Parathyroid adenoma (tissue), 2 donors: ENCODE data around the gene COG7.
"Not testable (repeated sequence)": the region's sequence is repeated elsewhere in the genome, so short reads cannot be mapped to it uniquely, and the experiment has no call there.

Source experiments
- H2AFZ ChIP-seq: fragments of 300-600 bp; sonication (generic); one replicate; pipeline ENCODE4 v1.7.0; 2017; ENCODE audit warnings: antibody characterized with exemption, mild to moderate bottlenecking
- H3K27ac ChIP-seq: fragments of 300-600 bp; sonication (generic); one replicate; pipeline ENCODE4 v1.7.0; 2017
- H3K27me3 ChIP-seq: fragments of 300-600 bp; sonication (generic); one replicate; pipeline ENCODE4 v1.7.0; 2017; ENCODE audit warnings: low read length; ENCODE audit not compliant: control insufficient read depth, insufficient read depth
- H3K36me3 ChIP-seq: fragments of 300-600 bp; sonication (generic); one replicate; pipeline ENCODE4 v1.7.0; 2017; ENCODE audit warnings: low read length; ENCODE audit not compliant: control insufficient read depth, insufficient read depth
- H3K4me1 ChIP-seq: fragments of 300-600 bp; sonication (generic); one replicate; pipeline ENCODE4 v1.7.0; 2017; ENCODE audit warnings: control low read depth
- H3K4me2 ChIP-seq: fragments of 300-600 bp; sonication (generic); one replicate; pipeline ENCODE4 v1.7.0; 2017; ENCODE audit warnings: low read length
- H3K4me3 ChIP-seq: fragments of 300-600 bp; sonication (generic); one replicate; pipeline ENCODE4 v1.7.0; 2017; ENCODE audit warnings: low read depth, low read length
- H3K79me2 ChIP-seq: fragments of 300-600 bp; sonication (generic); one replicate; pipeline ENCODE4 v1.7.0; 2017; ENCODE audit warnings: control low read depth
- H3K9ac ChIP-seq: fragments of 300-600 bp; sonication (generic); one replicate; pipeline ENCODE4 v1.7.0; 2017; ENCODE audit warnings: mild to moderate bottlenecking
- H3K9me3 ChIP-seq: fragments of 300-600 bp; sonication (generic); one replicate; pipeline ENCODE4 v1.7.0; 2017; ENCODE audit warnings: low read length; ENCODE audit not compliant: control insufficient read depth
- CTCF ChIP-seq: fragments of 300-600 bp; sonication (generic); IDR thresholded peaks from one replicate; pipeline ENCODE4 v1.7.0; 2017; ENCODE audit warnings: antibody characterized with exemption, mild to moderate bottlenecking
- donor health status: primary hyperparathyroidism.

Gene COG7

DNA sequence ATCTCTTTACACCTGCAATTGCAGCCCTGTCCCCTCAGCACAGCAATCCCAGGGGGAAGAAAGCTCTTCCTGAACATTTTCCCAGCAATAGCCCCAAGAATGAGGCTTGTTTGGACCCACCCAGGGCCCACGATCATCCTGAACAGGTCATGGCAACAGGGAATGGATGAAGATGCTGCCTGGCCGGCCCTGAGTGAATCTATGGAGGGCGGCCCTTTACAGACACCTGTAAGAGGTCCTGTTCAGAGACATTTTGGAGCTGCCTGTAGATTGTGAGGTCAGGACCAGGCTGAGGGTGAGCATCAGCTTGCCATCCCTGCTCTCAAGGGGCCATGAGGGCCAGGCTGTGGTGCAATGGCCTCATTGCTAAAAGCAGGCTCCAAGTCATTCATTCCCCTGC is 69.1 kb downstream of the COG7 start:
- Histone ChIP-seq H3K9ac (no peak overlapping the region), H3K27ac (no peak overlapping the region), H3K4me2 (no peak overlapping the region), H3K79me2 (no peaks in the 10 kb centered on the region), H2AFZ (no peak overlapping the region), H3K27me3 (no peaks in the 10 kb centered on the region), H3K36me3 (no peaks in the 10 kb centered on the region), H3K4me3 (no peak overlapping the region), H3K4me1 (peaks cover 3% of the 10 kb centered on the region), H3K9me3 (no peaks in the 10 kb centered on the region)
- no peak for TF ChIP-seq CTCF

DNA sequence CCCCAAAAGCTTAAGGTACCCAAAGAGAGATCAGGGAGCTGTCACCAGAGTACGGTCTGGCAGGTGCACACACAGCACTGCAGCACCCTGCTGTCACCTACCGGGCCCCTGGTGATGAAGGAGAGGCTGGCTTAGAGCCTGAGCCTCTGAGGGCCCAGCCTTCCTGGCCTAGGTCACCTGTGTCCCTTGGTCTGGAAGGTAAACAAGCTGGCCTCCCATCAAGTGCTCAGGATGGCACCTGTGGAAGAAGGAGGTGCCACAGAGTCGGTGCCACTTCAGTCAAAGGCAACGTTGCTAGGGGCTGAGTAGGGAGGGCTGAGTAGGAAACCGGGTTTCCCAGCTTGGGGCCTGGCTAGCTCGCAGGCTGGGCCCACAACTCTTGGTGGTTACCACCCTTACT is 70.7 kb downstream of the COG7 start:
- Histone ChIP-seq H3K27me3 (no peaks in the 10 kb centered on the region), H3K4me3 (no peak overlapping the region), H3K4me1 (peaks cover 3% of the 10 kb centered on the region), H3K4me2 (no peak overlapping the region), H3K79me2 (no peaks in the 10 kb centered on the region), H3K9me3 (no peaks in the 10 kb centered on the region), H3K36me3 (no peaks in the 10 kb centered on the region), H2AFZ (no peak overlapping the region), H3K27ac (no peak overlapping the region), H3K9ac (no peak overlapping the region)
- no peak for TF ChIP-seq CTCF

DNA sequence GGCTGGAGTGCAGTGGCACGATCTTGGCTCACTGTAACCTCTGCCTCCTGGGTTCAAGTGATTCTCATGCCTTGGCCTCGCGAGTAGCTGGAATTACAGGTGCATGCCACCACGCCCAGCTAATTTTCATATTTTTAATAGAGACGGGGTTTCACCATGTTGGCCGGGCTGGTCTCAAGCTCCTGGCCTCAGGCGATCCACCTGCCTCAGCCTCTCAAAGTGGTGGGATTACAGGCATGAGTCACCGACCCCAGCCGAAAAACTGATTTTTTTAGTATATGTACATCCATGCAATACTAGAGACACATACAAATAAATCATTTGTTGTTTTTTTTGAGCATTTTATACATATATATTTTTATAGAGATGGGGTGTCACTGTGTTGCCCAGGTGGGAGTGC is 71.3 kb downstream of the COG7 start:
- H3K4me1 ChIP-seq, H3K4me3 ChIP-seq, H3K9ac ChIP-seq, H3K9me3 ChIP-seq, H3K4me2 ChIP-seq, H3K36me3 ChIP-seq, H3K79me2 ChIP-seq, H3K27me3 ChIP-seq, H2AFZ ChIP-seq, H3K27ac ChIP-seq: not testable (repeated sequence)

- Histone ChIP-seq H3K4me2 (no peak overlapping the region), H2AFZ (no peak overlapping the region), H3K4me1 (peaks cover 3% of the 10 kb centered on the region), H3K27ac (no peak overlapping the region), H3K27me3 (no peaks in the 10 kb centered on the region), H3K9ac (no peak overlapping the region), H3K4me3 (no peak overlapping the region), H3K9me3 (no peaks in the 10 kb centered on the region), H3K36me3 (no peaks in the 10 kb centered on the region), H3K79me2 (no peaks in the 10 kb centered on the region)
- no peak for TF ChIP-seq CTCF
These were observed 72.5 kb downstream of the COG7 start for GRCh38 chr16:23380501-23380951.

DNA sequence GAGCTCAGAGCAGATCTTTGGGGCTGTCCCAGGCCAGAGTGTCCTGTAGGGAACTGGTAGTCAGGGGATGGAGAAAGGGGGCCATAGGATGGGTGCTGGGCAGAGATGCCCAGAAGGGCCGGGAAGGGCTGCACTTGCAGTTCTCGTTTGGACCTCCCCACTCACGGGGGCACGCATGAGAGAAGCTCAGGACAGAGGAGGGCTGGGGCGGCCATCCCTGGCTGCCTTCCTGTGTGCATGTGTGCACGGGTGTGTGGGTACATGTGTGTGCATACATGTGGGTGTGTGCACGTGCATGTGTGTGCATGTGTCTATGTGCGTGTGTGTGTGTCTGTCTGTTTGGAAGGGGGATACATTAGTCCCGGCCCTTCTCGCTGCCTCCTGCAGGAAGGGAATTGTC is 73.3 kb downstream of the COG7 start:
- no peak overlapping the region for H2AFZ ChIP-seq
- H3K27ac ChIP-seq = no peak overlapping the region
- peaks cover 3% of the 10 kb centered on the region for H3K4me1 ChIP-seq
- no peaks in the 10 kb centered on the region for H3K9me3 ChIP-seq
- no peak overlapping the region for H3K9ac ChIP-seq
- no peaks in the 10 kb centered on the region for H3K79me2 ChIP-seq
- H3K27me3 ChIP-seq = no peaks in the 10 kb centered on the region
- no peak overlapping the region for H3K4me2 ChIP-seq
- TF ChIP-seq CTCF = no peak
- H3K36me3 ChIP-seq = no peaks in the 10 kb centered on the region
- no peak overlapping the region for H3K4me3 ChIP-seq
